GM18520 (cell line): Measurements from ENCODE around the gene ACAP2.
A peak's percentile ranks its signal among the peaks of the same experiment; 100 is the strongest.
"Not testable (repeated sequence)": the region's sequence is repeated elsewhere in the genome, so short reads cannot be mapped to it uniquely, and the experiment has no call there.

Experiments used
- ATAC-seq: cut with Tn5 transposase; IDR thresholded peaks from one replicate; pipeline ENCODE4 v1.9.1; 2021; ENCODE audit not compliant: unreplicated experiment

ACAP2 gene

DNA sequence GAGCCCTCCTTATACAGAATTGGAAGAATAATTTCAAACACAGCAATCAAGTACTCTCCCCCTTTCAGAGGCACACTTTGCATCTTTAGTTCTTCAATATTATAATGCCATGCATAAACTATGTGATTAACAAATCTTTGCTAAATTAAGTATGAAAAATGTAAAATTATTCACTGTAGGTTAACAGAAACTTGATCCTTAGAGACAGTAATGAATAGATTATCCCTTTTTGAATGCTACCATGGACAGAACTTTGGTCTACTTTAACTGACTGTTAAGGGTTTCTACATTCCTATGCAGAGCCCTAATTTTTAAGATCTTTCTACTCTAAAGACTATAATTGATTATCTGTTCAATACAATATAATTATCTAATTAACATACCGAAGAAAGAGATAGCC, 146.2 kb downstream of the ACAP2 start:
- ATAC-seq: no peak

GRCh38 chr3:195291121-195291520, 151.7 kb downstream of the ACAP2 start:
- ATAC-seq: no peak

GRCh38 chr3:195290643-195291042, 152.2 kb downstream of the ACAP2 start:
- not testable (repeated sequence) for ATAC-seq

GRCh38 chr3:195286115-195286872, 156.5 kb downstream of the ACAP2 start:
- no peak for ATAC-seq

- no peak for ATAC-seq
Observed at GRCh38 chr3:195285372-195285771, 157.4 kb downstream of the ACAP2 start.

DNA sequence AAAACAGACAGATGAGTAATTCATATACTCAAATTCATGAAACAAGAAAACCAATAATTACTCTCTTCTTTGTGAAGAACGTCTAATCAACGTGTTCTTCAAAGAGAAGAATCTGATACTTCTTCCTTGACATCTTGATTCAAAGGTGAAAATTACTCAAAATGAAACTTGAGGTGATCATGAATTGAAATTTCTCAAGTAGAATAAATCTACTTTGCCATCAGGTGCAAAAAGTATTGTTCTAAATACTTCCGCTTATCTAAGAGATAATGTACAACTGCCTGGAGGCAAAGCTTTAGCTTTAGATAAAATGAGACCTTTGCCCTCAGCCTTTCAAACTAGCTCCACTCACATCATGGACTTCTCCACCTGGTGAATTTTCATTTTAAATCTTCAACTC, 158.0 kb downstream of the ACAP2 start:
- no peak for ATAC-seq

- no peak for ATAC-seq
Observed at GRCh38 chr3:195282961-195283360, 159.9 kb downstream of the ACAP2 start.

GRCh38 chr3:195274259-195274966, 168.4 kb downstream of the ACAP2 start:
- no peak for ATAC-seq

GRCh38 chr3:195271410-195272243, 171.2 kb downstream of the ACAP2 start:
- ATAC-seq: peak; percentile 48

- ATAC-seq: peak; percentile 60
Observed at GRCh38 chr3:195270817-195271409, 171.9 kb downstream of the ACAP2 start, which contains the start of gene XXYLT1. Gene XXYLT1, minus strand, starts transcription at chr3:195271159. Its CDS starts 101 bp downstream, at chr3:195271058.

- no peak for ATAC-seq
Observed at GRCh38 chr3:195270079-195270816, 172.6 kb downstream of the ACAP2 start.

DNA sequence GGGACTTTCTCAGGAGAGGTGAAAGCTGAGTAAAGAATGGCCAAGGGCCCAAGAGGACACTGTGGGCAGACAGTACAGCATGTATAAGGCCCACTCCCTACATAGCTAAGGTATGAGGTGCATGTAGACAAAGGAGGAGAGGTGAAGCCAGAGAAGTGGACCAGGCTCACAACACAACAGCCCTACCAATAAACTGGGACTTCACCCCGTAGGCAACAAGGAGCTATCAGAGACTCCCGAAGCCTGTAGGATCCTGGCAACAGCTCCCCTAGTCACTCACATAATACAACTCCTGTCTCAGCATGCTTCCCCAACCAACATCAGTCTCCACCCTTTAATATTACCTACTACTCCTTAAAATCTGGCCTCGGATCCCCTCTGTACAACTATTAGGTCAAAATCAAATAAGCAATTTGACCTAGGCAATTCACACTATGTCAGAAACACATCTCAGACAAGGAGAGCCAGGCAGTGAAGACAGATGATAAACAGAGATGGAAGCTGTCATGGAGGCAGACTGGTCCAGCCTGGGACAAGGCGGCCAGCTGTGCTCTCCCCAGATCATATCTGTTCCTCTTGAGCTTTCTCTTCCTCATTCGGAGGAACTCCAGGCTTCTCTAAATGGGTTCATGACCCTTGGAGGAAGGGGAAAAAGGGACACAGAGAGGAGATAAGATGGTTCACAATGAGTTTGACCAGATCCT, 173.3 kb downstream of the ACAP2 start:
- ATAC-seq: no peak

DNA sequence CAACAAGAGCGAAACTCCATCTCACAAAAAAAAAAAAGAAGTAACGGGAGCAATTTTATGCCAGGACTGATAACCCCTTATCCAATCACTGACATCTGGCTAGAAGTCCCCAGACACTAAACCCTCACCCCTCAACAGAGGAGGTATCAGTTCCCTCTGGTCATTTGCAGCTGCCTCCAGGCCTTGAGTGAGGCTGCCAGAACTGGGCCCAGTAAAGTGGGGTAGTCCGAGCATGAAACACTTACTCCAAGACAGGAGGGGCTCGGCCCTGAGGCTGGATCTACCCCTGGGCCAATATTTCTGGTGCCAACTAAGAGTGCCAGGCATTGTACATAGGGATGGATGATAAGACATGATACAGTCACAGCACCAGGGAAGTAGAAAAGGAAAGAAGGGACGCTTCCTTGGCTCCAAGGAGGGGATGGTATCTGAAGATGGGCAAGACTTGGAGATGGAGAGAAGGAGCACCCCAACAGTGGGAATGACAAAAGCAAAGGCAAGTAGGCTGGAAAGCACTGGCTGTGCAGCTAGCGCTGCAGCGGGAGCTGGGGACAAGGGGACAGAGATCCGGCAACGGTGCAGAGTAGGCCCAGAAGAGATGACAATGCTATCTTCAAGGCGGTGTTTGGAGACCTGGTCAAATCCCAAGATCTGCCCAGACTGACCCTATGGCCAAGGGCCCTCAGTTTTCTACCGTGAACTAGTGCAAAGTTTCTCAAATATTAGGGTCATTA, 174.1 kb downstream of the ACAP2 start:
- no peak for ATAC-seq

DNA sequence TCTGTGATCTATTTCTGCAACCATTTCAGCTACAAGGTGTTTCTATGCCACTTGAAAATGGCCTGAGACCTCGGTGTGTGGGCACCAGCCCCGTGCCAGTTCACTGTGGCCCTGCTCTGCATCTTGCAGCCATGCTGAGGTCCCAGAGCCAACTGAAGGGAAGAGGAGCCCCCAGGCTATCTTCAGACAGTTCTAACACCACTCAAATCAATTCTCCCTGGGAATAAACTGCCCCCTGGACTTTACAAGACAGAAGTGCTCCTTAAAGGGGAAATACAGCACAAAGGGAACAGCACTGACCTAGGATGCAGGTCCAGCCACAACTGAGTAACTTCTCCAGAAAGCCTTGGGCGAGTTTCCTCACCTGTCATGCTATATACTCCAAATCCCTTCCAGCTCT, 175.7 kb downstream of the ACAP2 start:
- ATAC-seq: no peak

DNA sequence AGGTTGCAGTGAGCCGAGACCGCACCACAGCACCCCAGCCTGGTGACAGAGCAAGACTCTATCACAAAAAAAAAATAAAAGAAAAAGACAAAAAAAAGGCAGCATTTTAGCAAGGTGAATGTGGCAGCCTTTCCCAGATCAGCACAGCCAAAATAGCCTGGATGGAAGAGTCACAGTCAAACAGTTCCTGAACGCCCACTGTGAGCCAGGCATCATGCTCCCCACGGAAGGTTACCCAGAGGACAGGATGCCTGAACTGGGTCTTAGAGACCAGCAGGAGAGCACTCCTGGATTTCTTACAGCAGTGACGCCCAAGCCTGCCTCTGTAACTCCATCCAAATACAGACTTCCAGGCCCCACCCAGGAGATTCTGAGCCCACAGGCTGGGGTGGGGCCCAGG, 176.4 kb downstream of the ACAP2 start:
- no peak for ATAC-seq

DNA sequence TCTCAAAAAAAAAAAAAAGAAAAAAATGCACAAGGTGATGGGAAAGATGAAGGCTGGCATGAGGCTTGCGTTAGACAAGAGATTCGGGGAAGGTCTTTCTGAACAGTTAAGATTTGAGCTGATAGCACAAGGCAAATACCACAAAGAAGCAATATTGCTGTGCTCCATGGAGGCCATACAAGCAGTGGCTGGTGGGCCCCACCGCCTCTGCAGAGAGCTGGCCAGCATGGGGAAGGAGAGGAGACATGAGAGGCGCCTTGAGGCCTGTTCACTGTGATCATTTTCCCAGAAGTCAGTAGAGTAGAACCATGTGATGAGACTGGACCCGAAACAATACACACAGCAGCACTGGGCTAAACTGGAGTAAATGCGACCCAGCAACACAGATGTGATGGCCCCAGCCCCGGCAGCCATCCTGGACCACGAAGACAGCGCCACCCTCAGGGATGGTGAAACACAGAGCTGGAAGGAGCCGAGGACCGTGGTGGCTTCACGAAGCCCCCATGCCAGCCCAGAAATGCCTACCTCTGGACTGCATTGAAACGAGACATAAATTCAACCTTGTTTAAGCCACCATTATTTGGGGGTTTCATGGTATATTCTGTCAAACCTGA, 177.3 kb downstream of the ACAP2 start:
- ATAC-seq: no peak

GRCh38 chr3:195263925-195264600, 178.8 kb downstream of the ACAP2 start:
- ATAC-seq: no peak
